OCI-LY7 (cell line): Measurements from ENCODE around the gene HSD11B1. TPM values are rescaled to one million over a fixed set of nuclear protein-coding genes. Genes with fewer than 3 reads are reported as not detected.

Source experiments
- BruUV-seq: library from RNA; stranded (reverse); fragments of 400-500 nt; replicated peaks from 2 replicates; lab custom pipeline; 2021; lab: Mats Ljungman, UMichigan
- CTCF ChIA-PET: fragments of 300-600 bp; sonication (Branson Sonifier 250); formaldehyde crosslinking; loops from one replicate; lab custom pipeline; 2022; ENCODE audit warnings: antibody characterized with exemption; ENCODE audit not compliant: unreplicated experiment; lab: Charles Lee
- POLR2A ChIA-PET: fragments of 300-600 bp; sonication (Branson Sonifier 250); formaldehyde crosslinking; loops from one replicate; lab custom pipeline; 2022; ENCODE audit warnings: antibody characterized with exemption; lab: Charles Lee
- DNase-seq: peaks from one replicate; pipeline ENCODE4 v3.0.0-alpha.2; 2015; ENCODE audit warnings: low spot score
- H2AFZ ChIP-seq: fragments of 200-600 bp; sonication (generic), shearing (Covaris generic); 2 replicates; pipeline ENCODE4 v1.6.1; 2014; ENCODE audit warnings: mild to moderate bottlenecking, antibody characterized with exemption, low read length, moderate library complexity
- H3K27ac ChIP-seq: fragments of 200-600 bp; sonication (generic); 2 replicates; pipeline ENCODE4 v1.5.1; 2014; ENCODE audit warnings: mixed run types, low read depth, mild to moderate bottlenecking, moderate library complexity, low read length, inconsistent platforms; ENCODE audit not compliant: poor library complexity, severe bottlenecking
- H3K36me3 ChIP-seq: fragments of 200-600 bp; sonication (generic); 2 replicates; pipeline ENCODE4 v1.6.1; 2014; ENCODE audit warnings: mild to moderate bottlenecking, antibody characterized with exemption, low read length, moderate library complexity, mixed read lengths; ENCODE audit not compliant: insufficient read depth
- H3K4me1 ChIP-seq: fragments of 200-600 bp; sonication (generic); 2 replicates; pipeline ENCODE4 v1.5.1; 2014; ENCODE audit warnings: mild to moderate bottlenecking, low read length; ENCODE audit not compliant: insufficient read depth, poor library complexity, severe bottlenecking
- H3K4me2 ChIP-seq: fragments of 200-600 bp; sonication (generic); 2 replicates; pipeline ENCODE4 v1.6.1; 2014; ENCODE audit warnings: mild to moderate bottlenecking, low read length
- H3K4me3 ChIP-seq: fragments of 200-600 bp; sonication (generic); 2 replicates; pipeline ENCODE4 v1.5.1; 2014; ENCODE audit warnings: mild to moderate bottlenecking, low read depth, low read length; ENCODE audit not compliant: poor library complexity, severe bottlenecking
- H3K79me2 ChIP-seq: fragments of 200-600 bp; sonication (generic); 2 replicates; pipeline ENCODE4 v1.6.1; 2016; ENCODE audit warnings: low read depth, mild to moderate bottlenecking, low read length, moderate library complexity, mixed read lengths; ENCODE audit not compliant: insufficient read depth
- H3K9me2 ChIP-seq: fragments of 200-600 bp; sonication (generic); 2 replicates; pipeline ENCODE4 v1.6.1; 2016; ENCODE audit warnings: mild to moderate bottlenecking, low read length, mixed read lengths; ENCODE audit not compliant: insufficient read depth
- H3K9me3 ChIP-seq: fragments of 200-600 bp; sonication (generic); 2 replicates; pipeline ENCODE4 v1.6.1; 2014; ENCODE audit warnings: mild to moderate bottlenecking, mixed run types, low read length, mixed read lengths
- H4K20me1 ChIP-seq: fragments of 200-600 bp; sonication (generic); 2 replicates; pipeline ENCODE4 v1.6.1; 2014; ENCODE audit warnings: mild to moderate bottlenecking, antibody characterized with exemption, low read length, moderate library complexity, mixed read lengths; ENCODE audit not compliant: insufficient read depth
- EZH2phosphoT487 ChIP-seq: fragments of 200-600 bp; sonication (generic); IDR thresholded peaks from 2 replicates; pipeline ENCODE4 v1.6.1; 2018; ENCODE audit warnings: low read depth, borderline replicate concordance, mild to moderate bottlenecking, mixed run types, antibody characterized with exemption, low read length, moderate library complexity, mixed read lengths
- intact Hi-C: fragments of 100-400 bp; cut with micrococcal nuclease; formaldehyde crosslinking; loops from one replicate; pipeline ENCODE4 v1.10.0; 2022; ENCODE audit not compliant: unreplicated experiment
- total RNA-seq, 2 experiments: library from RNA; depleted of rRNA in 1 of 2; stranded (reverse); fragments of >200 nt in 1 of 2; shearing (Covaris generic) in 1 of 2; gene quantifications; 2 replicates each; pipeline ENCODE4 v1.2.3, GENCODE V29; 2014 to 2022
- TF ChIP-seq, protein P1 (sequence below): fragments of 200-600 bp; sonication (generic); conservative IDR thresholded peaks from 2 replicates; pipeline ENCODE4 v1.5.1; 2014; ENCODE audit warnings: mild to moderate bottlenecking, antibody characterized with exemption, low read length, moderate library complexity, mixed read lengths

Gene HSD11B1
- total RNA-seq, 2 experiments from 2014 or later: not detected

- TF ChIP-seq, protein P1, sequence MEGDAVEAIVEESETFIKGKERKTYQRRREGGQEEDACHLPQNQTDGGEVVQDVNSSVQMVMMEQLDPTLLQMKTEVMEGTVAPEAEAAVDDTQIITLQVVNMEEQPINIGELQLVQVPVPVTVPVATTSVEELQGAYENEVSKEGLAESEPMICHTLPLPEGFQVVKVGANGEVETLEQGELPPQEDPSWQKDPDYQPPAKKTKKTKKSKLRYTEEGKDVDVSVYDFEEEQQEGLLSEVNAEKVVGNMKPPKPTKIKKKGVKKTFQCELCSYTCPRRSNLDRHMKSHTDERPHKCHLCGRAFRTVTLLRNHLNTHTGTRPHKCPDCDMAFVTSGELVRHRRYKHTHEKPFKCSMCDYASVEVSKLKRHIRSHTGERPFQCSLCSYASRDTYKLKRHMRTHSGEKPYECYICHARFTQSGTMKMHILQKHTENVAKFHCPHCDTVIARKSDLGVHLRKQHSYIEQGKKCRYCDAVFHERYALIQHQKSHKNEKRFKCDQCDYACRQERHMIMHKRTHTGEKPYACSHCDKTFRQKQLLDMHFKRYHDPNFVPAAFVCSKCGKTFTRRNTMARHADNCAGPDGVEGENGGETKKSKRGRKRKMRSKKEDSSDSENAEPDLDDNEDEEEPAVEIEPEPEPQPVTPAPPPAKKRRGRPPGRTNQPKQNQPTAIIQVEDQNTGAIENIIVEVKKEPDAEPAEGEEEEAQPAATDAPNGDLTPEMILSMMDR: no peak
- no peak for TF ChIP-seq EZH2phosphoT487
- POLR2A ChIA-PET: interaction anchor here (0.6 to 1.6 kb wide), 3 partner anchors 16 to 79 kb away, joined by 3 to 5 read pairs (median 3); no protein-coding TSS in a partner anchor
- Histone ChIP-seq H3K36me3 (no peaks in the 10 kb centered on the region), H3K4me2 (no peak overlapping the region), H3K4me3 (no peak overlapping the region), H3K9me2 (no peaks in the 10 kb centered on the region), H3K27ac (no peak overlapping the region), H3K79me2 (no peaks in the 10 kb centered on the region), H3K9me3 (no peaks in the 10 kb centered on the region), H3K4me1 (no peaks in the 10 kb centered on the region), H4K20me1 (no peaks in the 10 kb centered on the region), H2AFZ (no peak overlapping the region)
- BruUV-seq: no TSS peak
- intact Hi-C loops: no loop called here
- no peak for DNase-seq
- CTCF ChIA-PET: interaction anchor here (0.6 to 0.9 kb wide), 2 partner anchors 17 to 20 kb away, joined by 3 read pairs; no protein-coding TSS in a partner anchor
These were observed 23.1 kb downstream of the HSD11B1 start for GRCh38 chr1:209727785-209728184.

GRCh38 chr1:209728466-209728865 is 23.8 kb downstream of the HSD11B1 start:
- POLR2A ChIA-PET: interaction anchor here (0.6 to 1.6 kb wide), 4 partner anchors 16 to 168 kb away, joined by 3 to 5 read pairs (median 3); no protein-coding TSS in a partner anchor
- CTCF ChIA-PET: interaction anchor here (0.6 to 0.9 kb wide), 2 partner anchors 16 to 20 kb away, joined by 3 read pairs; no protein-coding TSS in a partner anchor
- H3K27ac ChIP-seq: no peak overlapping the region

GRCh38 chr1:209729436-209729835 is 24.8 kb downstream of the HSD11B1 start:
- ChIA-PET CTCF (no interaction called here), POLR2A (interaction anchor here (0.6 kb wide), 1 partner anchor 75 kb away, joined by 3 read pairs; no protein-coding TSS in a partner anchor)
- H3K4me1 ChIP-seq: no peaks in the 10 kb centered on the region
- H3K4me3 ChIP-seq: no peak overlapping the region
- no peaks in the 10 kb centered on the region for H3K9me2 ChIP-seq
- H4K20me1 ChIP-seq: no peaks in the 10 kb centered on the region
- H2AFZ ChIP-seq: no peak overlapping the region
- H3K27ac ChIP-seq: no peak overlapping the region
- no peaks in the 10 kb centered on the region for H3K36me3 ChIP-seq
- DNase-seq: no peak
- no peak for TF ChIP-seq EZH2phosphoT487
- TF ChIP-seq, protein P1: no peak
- H3K4me2 ChIP-seq: no peak overlapping the region
- no peaks in the 10 kb centered on the region for H3K9me3 ChIP-seq
- BruUV-seq: no TSS peak
- H3K79me2 ChIP-seq: no peaks in the 10 kb centered on the region
- intact Hi-C loops: no loop called here

More at GRCh38 chr1:209728466-209728865, 23.8 kb downstream of the HSD11B1 start:
- no peak overlapping the region for H3K4me2 ChIP-seq
- intact Hi-C loops: no loop called here
- no peak overlapping the region for H3K4me3 ChIP-seq
- no peaks in the 10 kb centered on the region for H3K4me1 ChIP-seq
- H3K9me2 ChIP-seq: no peaks in the 10 kb centered on the region
- no peaks in the 10 kb centered on the region for H3K9me3 ChIP-seq
- no peak for DNase-seq
- H3K36me3 ChIP-seq: no peaks in the 10 kb centered on the region
- H3K79me2 ChIP-seq: no peaks in the 10 kb centered on the region
- no peaks in the 10 kb centered on the region for H4K20me1 ChIP-seq
- BruUV-seq: no TSS peak
- no peak overlapping the region for H2AFZ ChIP-seq
- TF ChIP-seq EZH2phosphoT487: no peak
- TF ChIP-seq, protein P1: no peak
